ENCODE measurements around the gene IMPACT. TPM values are rescaled to one million over a fixed set of nuclear protein-coding genes. Genes with fewer than 3 reads are reported as not detected.

The IMPACT gene
- polyA plus RNA-seq, 4 donors = 11.9 to 35.0 (median 14.3) TPM

- no peaks in the 10 kb centered on the region for H3K4me1 ChIP-seq (ENCODE audit: control insufficient read depth in 3 of 3, insufficient read depth in 2 of 3, low read depth in 1 of 3, low read length in 2 of 3)
- WGBS, 3 donors = 75 to 89% (median 84%) methylated on average over 2 of the region's 2 CpGs
- no peak for FAIRE-seq
Measured at GRCh38 chr18:24408496-24408895, 18.0 kb upstream of the IMPACT start.

GRCh38 chr18:24413148-24413547, 13.3 kb upstream of the IMPACT start:
- Histone ChIP-seq H3K27ac (ENCODE audit: low read depth in 1 of 3, low read length in 2 of 3) (no peak overlapping the region), H3K36me3 (ENCODE audit: control insufficient read depth in 3 of 3, insufficient read depth in 2 of 3, low read depth in 1 of 3, low read length in 3 of 3) (no peaks in the 10 kb centered on the region), H3K4me1 (ENCODE audit: control insufficient read depth in 3 of 3, insufficient read depth in 2 of 3, low read depth in 1 of 3, low read length in 2 of 3) (no peaks in the 10 kb centered on the region), H3K27me3 (ENCODE audit: control insufficient read depth in 3 of 3, insufficient read depth in 3 of 3, low read length in 3 of 3) (peaks cover 0 to 5% (median 0%) of the 10 kb centered on the region in 3 donors), H3K9me3 (ENCODE audit: control insufficient read depth in 2 of 2, insufficient read depth in 1 of 2, low read depth in 1 of 2, low read length in 1 of 2) (no peaks in the 10 kb centered on the region), H3K4me3 (ENCODE audit: low read depth in 1 of 3, low read length in 3 of 3) (no peak overlapping the region)
- DNase-seq (no peak), FAIRE-seq (no peak)
- 81 to 95% (median 82%) methylated on average over 2 of the region's 2 CpGs for WGBS, 3 donors

More at GRCh38 chr18:24408496-24408895, 18.0 kb upstream of the IMPACT start:
- H3K27me3 ChIP-seq (ENCODE audit: control insufficient read depth in 3 of 3, insufficient read depth in 3 of 3, low read length in 3 of 3) = peaks cover 0 to 7% (median 0%) of the 10 kb centered on the region in 3 donors
- no peaks in the 10 kb centered on the region for H3K9me3 ChIP-seq (ENCODE audit: control insufficient read depth in 2 of 2, insufficient read depth in 1 of 2, low read depth in 1 of 2, low read length in 1 of 2)
- no peak overlapping the region for H3K4me3 ChIP-seq (ENCODE audit: low read depth in 1 of 3, low read length in 3 of 3)
- no peaks in the 10 kb centered on the region for H3K36me3 ChIP-seq (ENCODE audit: control insufficient read depth in 3 of 3, insufficient read depth in 2 of 3, low read depth in 1 of 3, low read length in 3 of 3)
- H3K27ac ChIP-seq (ENCODE audit: low read depth in 1 of 3, low read length in 2 of 3) = no peak overlapping the region
- no peak for DNase-seq

DNA sequence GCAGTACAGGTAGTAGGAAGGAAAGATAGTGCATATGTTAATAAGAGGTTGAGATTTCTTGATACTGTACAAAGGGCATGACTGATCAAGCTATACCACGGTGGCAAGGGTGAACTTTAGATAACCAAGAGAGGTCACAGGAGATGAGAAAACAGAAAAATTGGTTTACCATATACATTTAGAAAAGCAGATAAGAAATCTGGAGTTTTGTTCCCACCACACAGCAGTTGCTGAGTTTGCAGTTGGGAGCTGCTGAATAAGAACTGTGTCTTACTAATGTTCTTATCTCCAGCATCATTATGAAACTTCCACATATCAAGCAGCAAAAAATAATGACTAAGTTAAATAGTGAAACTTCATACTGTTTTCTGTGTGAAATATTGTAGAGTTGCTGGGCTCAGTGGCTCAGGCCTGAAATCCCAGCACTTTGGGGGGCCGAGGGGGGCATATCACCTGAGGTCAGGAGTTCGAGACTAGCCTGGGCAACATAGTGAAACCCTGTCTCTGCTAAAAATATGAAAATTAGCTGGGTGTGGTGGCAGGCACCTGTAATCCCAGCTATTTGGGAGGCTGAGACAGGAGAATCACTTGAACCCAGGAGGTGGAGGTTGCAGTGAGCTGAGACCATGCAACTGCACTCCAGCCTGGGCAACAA, 12.0 kb upstream of the IMPACT start:
- H3K36me3 ChIP-seq (ENCODE audit: control insufficient read depth in 3 of 3, insufficient read depth in 2 of 3, low read depth in 1 of 3, low read length in 3 of 3) = no peaks in the 10 kb centered on the region
- DNase-seq = no peak
- WGBS, 3 donors = 58 to 65% (median 62%) methylated on average over 3 of the region's 3 CpGs
- no peaks in the 10 kb centered on the region for H3K9me3 ChIP-seq (ENCODE audit: control insufficient read depth in 2 of 2, insufficient read depth in 1 of 2, low read depth in 1 of 2, low read length in 1 of 2)
- H3K27ac ChIP-seq (ENCODE audit: low read depth in 1 of 3, low read length in 2 of 3) = no peak overlapping the region
- H3K4me3 ChIP-seq (ENCODE audit: low read depth in 1 of 3, low read length in 3 of 3) = no peak overlapping the region
- peaks cover 0 to 5% (median 0%) of the 10 kb centered on the region in 3 donors for H3K27me3 ChIP-seq (ENCODE audit: control insufficient read depth in 3 of 3, insufficient read depth in 3 of 3, low read length in 3 of 3)
- no peak for FAIRE-seq
- H3K4me1 ChIP-seq (ENCODE audit: control insufficient read depth in 3 of 3, insufficient read depth in 2 of 3, low read depth in 1 of 3, low read length in 2 of 3) = no peaks in the 10 kb centered on the region

GRCh38 chr18:24417480-24417879, 9.0 kb upstream of the IMPACT start:
- H3K27me3 ChIP-seq (ENCODE audit: control insufficient read depth in 3 of 3, insufficient read depth in 3 of 3, low read length in 3 of 3) = peaks cover 0 to 12% (median 5%) of the 10 kb centered on the region in 3 donors
- DNase-seq (no peak), FAIRE-seq (no peak)
- H3K4me1 ChIP-seq (ENCODE audit: control insufficient read depth in 3 of 3, insufficient read depth in 2 of 3, low read depth in 1 of 3, low read length in 2 of 3) = no peaks in the 10 kb centered on the region
- no peaks in the 10 kb centered on the region for H3K36me3 ChIP-seq (ENCODE audit: control insufficient read depth in 3 of 3, insufficient read depth in 2 of 3, low read depth in 1 of 3, low read length in 3 of 3)
- H3K27ac ChIP-seq (ENCODE audit: low read depth in 1 of 3, low read length in 2 of 3) = no peak overlapping the region
- no peak overlapping the region for H3K4me3 ChIP-seq (ENCODE audit: low read depth in 1 of 3, low read length in 3 of 3)
- H3K9me3 ChIP-seq (ENCODE audit: control insufficient read depth in 2 of 2, insufficient read depth in 1 of 2, low read depth in 1 of 2, low read length in 1 of 2) = no peaks in the 10 kb centered on the region
- 45 to 52% (median 47%) methylated on average over 3 of the region's 3 CpGs for whole genome bisulfite sequencing, 3 donors

DNA sequence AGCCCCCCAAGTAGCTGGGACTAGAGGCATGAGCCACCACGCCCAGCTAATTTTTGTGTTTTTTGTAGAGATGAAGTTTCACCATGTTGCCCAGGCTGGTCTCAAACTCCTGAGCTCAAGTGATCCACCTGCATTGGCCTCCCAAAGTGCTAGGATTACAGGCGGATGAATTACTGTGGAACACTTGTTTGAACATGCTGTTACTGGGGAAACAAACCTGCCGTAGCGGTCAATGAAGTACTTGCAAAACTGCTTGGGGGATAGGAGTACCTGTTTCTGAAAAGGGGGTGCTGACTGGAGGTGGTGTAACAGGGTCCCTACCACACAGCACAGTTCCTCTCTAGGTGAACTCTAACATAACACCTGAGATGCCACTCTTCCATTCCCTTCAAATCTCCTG, 5.9 kb upstream of the IMPACT start:
- Histone ChIP-seq H3K36me3 (ENCODE audit: control insufficient read depth in 3 of 3, insufficient read depth in 2 of 3, low read depth in 1 of 3, low read length in 3 of 3) (no peaks in the 10 kb centered on the region), H3K27me3 (ENCODE audit: control insufficient read depth in 3 of 3, insufficient read depth in 3 of 3, low read length in 3 of 3) (peaks cover 0 to 23% (median 5%) of the 10 kb centered on the region in 3 donors), H3K9me3 (ENCODE audit: control insufficient read depth in 2 of 2, insufficient read depth in 1 of 2, low read depth in 1 of 2, low read length in 1 of 2) (no peaks in the 10 kb centered on the region), H3K4me3 (ENCODE audit: low read depth in 1 of 3, low read length in 3 of 3) (no peak overlapping the region), H3K4me1 (ENCODE audit: control insufficient read depth in 3 of 3, insufficient read depth in 2 of 3, low read depth in 1 of 3, low read length in 2 of 3) (no peaks in the 10 kb centered on the region), H3K27ac (ENCODE audit: low read depth in 1 of 3, low read length in 2 of 3) (no peak overlapping the region)
- no peak for FAIRE-seq
- 93 to 95% (median 94%) methylated on average over 4 of the region's 4 CpGs for WGBS, 3 donors
- DNase-seq = no peak

DNA sequence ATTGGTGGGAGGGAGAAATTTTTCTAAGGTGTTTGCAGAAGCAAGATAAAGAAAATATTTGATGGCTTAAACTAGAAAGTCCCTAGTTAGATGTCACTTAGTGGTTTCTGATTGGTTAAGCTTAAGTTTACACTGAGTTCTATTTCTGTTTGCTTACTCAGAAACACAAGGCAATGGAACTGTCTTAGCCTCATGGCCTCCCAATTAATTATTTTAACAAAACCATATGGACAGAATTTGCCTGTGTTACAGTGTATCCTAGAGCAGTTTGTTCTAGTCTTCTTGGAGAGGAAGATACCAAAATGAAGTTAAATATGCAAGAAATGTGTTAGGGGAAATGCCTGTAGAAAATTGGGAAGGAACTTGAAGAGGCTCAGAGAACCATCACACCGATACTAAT, 4.6 kb upstream of the IMPACT start:
- DNase-seq (no peak), FAIRE-seq (no peak)
- Histone ChIP-seq H3K36me3 (ENCODE audit: control insufficient read depth in 3 of 3, insufficient read depth in 2 of 3, low read depth in 1 of 3, low read length in 3 of 3) (no peaks in the 10 kb centered on the region), H3K4me3 (ENCODE audit: low read depth in 1 of 3, low read length in 3 of 3) (no peak overlapping the region), H3K9me3 (ENCODE audit: control insufficient read depth in 2 of 2, insufficient read depth in 1 of 2, low read depth in 1 of 2, low read length in 1 of 2) (peaks cover 0 to 5% of the 10 kb centered on the region in 2 donors), H3K27ac (ENCODE audit: low read depth in 1 of 3, low read length in 2 of 3) (no peak overlapping the region), H3K4me1 (ENCODE audit: control insufficient read depth in 3 of 3, insufficient read depth in 2 of 3, low read depth in 1 of 3, low read length in 2 of 3) (no peaks in the 10 kb centered on the region), H3K27me3 (ENCODE audit: control insufficient read depth in 3 of 3, insufficient read depth in 3 of 3, low read length in 3 of 3) (peaks cover 0 to 29% (median 5%) of the 10 kb centered on the region in 3 donors)
- WGBS, 3 donors = 53 to 74% (median 70%) methylated on average over 1 of the region's 1 CpG

GRCh38 chr18:24426073-24426397, 435 bp upstream of the IMPACT start:
- peaks cover 0 to 5% (median 4%) of the 10 kb centered on the region in 3 donors for H3K4me1 ChIP-seq (ENCODE audit: control insufficient read depth in 3 of 3, insufficient read depth in 2 of 3, low read depth in 1 of 3, low read length in 2 of 3)
- WGBS, 3 donors = 40 to 45% (median 44%) methylated on average over 11 of the region's 11 CpGs
- DNase-seq (no peak), FAIRE-seq (no peak)
- H3K9me3 ChIP-seq (ENCODE audit: control insufficient read depth in 2 of 2, insufficient read depth in 1 of 2, low read depth in 1 of 2, low read length in 1 of 2) = peaks cover 0 to 5% of the 10 kb centered on the region in 2 donors
- H3K36me3 ChIP-seq (ENCODE audit: control insufficient read depth in 3 of 3, insufficient read depth in 2 of 3, low read depth in 1 of 3, low read length in 3 of 3) = no peaks in the 10 kb centered on the region
- peak overlapping the region; percentile 72 to 80 (median 74) for H3K27ac ChIP-seq (ENCODE audit: low read depth in 1 of 3, low read length in 2 of 3)
- H3K27me3 ChIP-seq (ENCODE audit: control insufficient read depth in 3 of 3, insufficient read depth in 3 of 3, low read length in 3 of 3) = peaks cover 0 to 24% (median 0%) of the 10 kb centered on the region in 3 donors
- peak overlapping the region; percentile 79 to 96 (median 84) for H3K4me3 ChIP-seq (ENCODE audit: low read depth in 1 of 3, low read length in 3 of 3)

DNA sequence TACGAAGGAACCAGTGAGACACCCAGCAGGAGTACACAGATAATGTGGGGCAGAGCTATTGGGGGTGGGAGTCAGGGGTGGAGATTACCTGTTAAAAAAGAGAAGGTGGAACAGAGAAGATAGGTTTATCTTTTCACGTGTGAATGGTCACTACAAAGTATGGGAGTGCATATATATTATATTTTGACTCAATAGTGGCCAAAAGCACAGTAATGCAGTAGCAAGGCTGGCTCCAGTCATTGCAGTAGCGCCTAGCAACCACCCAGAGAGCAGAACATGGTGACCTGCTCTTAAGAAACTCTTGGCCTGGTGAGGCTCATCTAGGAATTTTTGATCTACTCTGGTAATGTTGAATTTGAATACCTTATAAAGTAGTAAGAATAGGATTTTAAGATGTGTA, 1.0 kb downstream of the IMPACT start:
- peaks cover 0 to 19% (median 0%) of the 10 kb centered on the region in 3 donors for H3K27me3 ChIP-seq (ENCODE audit: control insufficient read depth in 3 of 3, insufficient read depth in 3 of 3, low read length in 3 of 3)
- peak overlapping the region; percentile 79 to 96 (median 84) for H3K4me3 ChIP-seq (ENCODE audit: low read depth in 1 of 3, low read length in 3 of 3)
- peaks cover 0 to 2% (median 0%) of the 10 kb centered on the region in 3 donors for H3K36me3 ChIP-seq (ENCODE audit: control insufficient read depth in 3 of 3, insufficient read depth in 2 of 3, low read depth in 1 of 3, low read length in 3 of 3)
- H3K27ac ChIP-seq (ENCODE audit: low read depth in 1 of 3, low read length in 2 of 3) = no peak overlapping the region
- peak in 1 of 2 donors; percentile 14 for DNase-seq
- FAIRE-seq = no peak
- H3K9me3 ChIP-seq (ENCODE audit: control insufficient read depth in 2 of 2, insufficient read depth in 1 of 2, low read depth in 1 of 2, low read length in 1 of 2) = peaks cover 0 to 5% of the 10 kb centered on the region in 2 donors
- 50 to 61% (median 60%) methylated on average over 3 of the region's 3 CpGs for WGBS, 3 donors
- H3K4me1 ChIP-seq (ENCODE audit: control insufficient read depth in 3 of 3, insufficient read depth in 2 of 3, low read depth in 1 of 3, low read length in 2 of 3) = peaks cover 0 to 5% (median 4%) of the 10 kb centered on the region in 3 donors

GRCh38 chr18:24428709-24429108, 2.2 kb downstream of the IMPACT start:
- Histone ChIP-seq H3K4me3 (ENCODE audit: low read depth in 1 of 3, low read length in 3 of 3) (no peak overlapping the region), H3K27me3 (ENCODE audit: control insufficient read depth in 3 of 3, insufficient read depth in 3 of 3, low read length in 3 of 3) (peaks cover 0 to 15% (median 0%) of the 10 kb centered on the region in 3 donors), H3K27ac (ENCODE audit: low read depth in 1 of 3, low read length in 2 of 3) (no peak overlapping the region), H3K9me3 (ENCODE audit: control insufficient read depth in 2 of 2, insufficient read depth in 1 of 2, low read depth in 1 of 2, low read length in 1 of 2) (peaks cover 0 to 5% of the 10 kb centered on the region in 2 donors), H3K36me3 (ENCODE audit: control insufficient read depth in 3 of 3, insufficient read depth in 2 of 3, low read depth in 1 of 3, low read length in 3 of 3) (peaks cover 0 to 5% (median 0%) of the 10 kb centered on the region in 3 donors), H3K4me1 (ENCODE audit: control insufficient read depth in 3 of 3, insufficient read depth in 2 of 3, low read depth in 1 of 3, low read length in 2 of 3) (peaks cover 0 to 5% (median 4%) of the 10 kb centered on the region in 3 donors)
- DNase-seq (no peak), FAIRE-seq (no peak)
- WGBS, 3 donors = 68 to 79% (median 71%) methylated on average over 3 of the region's 3 CpGs

All from small intestine (tissue), 7 donors.